Activated T-cell treated with anti-CD3 and anti-CD28 coated beads, Interleukin-2, amount 50 U/mL, for 24 hours (primary cell): ENCODE data around the gene TOR4A.
"Not testable (repeated sequence)": the region's sequence is repeated elsewhere in the genome, so short reads cannot be mapped to it uniquely, and the experiment has no call there.

ENCODE experiments used
- DNase-seq: peaks from one replicate; pipeline ENCODE4 v3.0.0-alpha.2; 2020
- H3K27ac Mint-ChIP-seq: 2 replicates; pipeline ENCODE4 v1.8.0; 2020; ENCODE audit warnings: mild to moderate bottlenecking, mixed read lengths
- H3K27me3 Mint-ChIP-seq: 2 replicates; pipeline ENCODE4 v1.8.0; 2020; ENCODE audit warnings: mixed read lengths
- H3K36me3 Mint-ChIP-seq: 2 replicates; pipeline ENCODE4 v1.8.0; 2020; ENCODE audit warnings: low read depth, mixed read lengths
- H3K4me1 Mint-ChIP-seq: 2 replicates; pipeline ENCODE4 v1.8.0; 2020; ENCODE audit warnings: low read depth, mixed read lengths
- H3K4me3 Mint-ChIP-seq: 2 replicates; pipeline ENCODE4 v1.8.0; 2020; ENCODE audit warnings: mild to moderate bottlenecking, moderate library complexity, mixed read lengths
- H3K9me3 Mint-ChIP-seq: 2 replicates; pipeline ENCODE4 v1.8.0; 2020; ENCODE audit warnings: mixed read lengths

The TOR4A gene

GRCh38 chr9:137255448-137256114 lies 21.9 kb upstream of the TOR4A start:
- Mint-ChIP-seq H3K27ac (peak overlapping the region; percentile 89), H3K36me3 (peaks cover 32% of the 10 kb centered on the region), H3K4me3 (peak overlapping the region; percentile 91), H3K27me3 (no peaks in the 10 kb centered on the region), H3K9me3 (no peaks in the 10 kb centered on the region), H3K4me1 (peaks cover 23% of the 10 kb centered on the region)
- DNase-seq, result no peak

GRCh38 chr9:137256362-137256761 lies 21.2 kb upstream of the TOR4A start:
- DNase-seq, result no peak
- Mint-ChIP-seq H3K9me3 (no peaks in the 10 kb centered on the region), H3K36me3 (peaks cover 35% of the 10 kb centered on the region), H3K4me1 (peaks cover 23% of the 10 kb centered on the region), H3K27me3 (no peaks in the 10 kb centered on the region), H3K4me3 (peak overlapping the region; percentile 91), H3K27ac (peak overlapping the region; percentile 89)

- H3K36me3 Mint-ChIP-seq, result peaks cover 40% of the 10 kb centered on the region
- H3K4me1 Mint-ChIP-seq, result peaks cover 23% of the 10 kb centered on the region
- peak overlapping the region; percentile 89 for H3K27ac Mint-ChIP-seq
- no peaks in the 10 kb centered on the region for H3K27me3 Mint-ChIP-seq
- no peaks in the 10 kb centered on the region for H3K9me3 Mint-ChIP-seq
- H3K4me3 Mint-ChIP-seq, result peak overlapping the region; percentile 91
- no peak for DNase-seq
Observed at GRCh38 chr9:137256856-137257255, 20.7 kb upstream of the TOR4A start.

GRCh38 chr9:137262173-137262908 lies 15.2 kb upstream of the TOR4A start:
- peaks cover 70% of the 10 kb centered on the region for H3K36me3 Mint-ChIP-seq
- H3K27me3 Mint-ChIP-seq, H3K4me1 Mint-ChIP-seq, H3K27ac Mint-ChIP-seq, H3K4me3 Mint-ChIP-seq, H3K9me3 Mint-ChIP-seq, DNase-seq: not testable (repeated sequence)

- DNase-seq, result no peak
- no peak overlapping the region for H3K27ac Mint-ChIP-seq
- no peak overlapping the region for H3K4me3 Mint-ChIP-seq
- H3K27me3 Mint-ChIP-seq, result no peaks in the 10 kb centered on the region
- no peaks in the 10 kb centered on the region for H3K9me3 Mint-ChIP-seq
- H3K36me3 Mint-ChIP-seq, result peaks cover 75% of the 10 kb centered on the region
- no peaks in the 10 kb centered on the region for H3K4me1 Mint-ChIP-seq
Observed at GRCh38 chr9:137262909-137263285, 14.6 kb upstream of the TOR4A start.

- H3K4me3 Mint-ChIP-seq, result no peak overlapping the region
- H3K36me3 Mint-ChIP-seq, result peaks cover 75% of the 10 kb centered on the region
- H3K27ac Mint-ChIP-seq, result no peak overlapping the region
- no peaks in the 10 kb centered on the region for H3K4me1 Mint-ChIP-seq
- no peak for DNase-seq
- H3K9me3 Mint-ChIP-seq, result no peaks in the 10 kb centered on the region
- H3K27me3 Mint-ChIP-seq, result no peaks in the 10 kb centered on the region
Observed at GRCh38 chr9:137263506-137263905, 14.0 kb upstream of the TOR4A start.

GRCh38 chr9:137264067-137264466 lies 13.5 kb upstream of the TOR4A start:
- H3K36me3 Mint-ChIP-seq, result peaks cover 75% of the 10 kb centered on the region
- DNase-seq, result no peak
- H3K4me3 Mint-ChIP-seq, result no peak overlapping the region
- no peaks in the 10 kb centered on the region for H3K9me3 Mint-ChIP-seq
- no peaks in the 10 kb centered on the region for H3K4me1 Mint-ChIP-seq
- H3K27me3 Mint-ChIP-seq, result no peaks in the 10 kb centered on the region
- no peak overlapping the region for H3K27ac Mint-ChIP-seq

GRCh38 chr9:137265496-137266161 lies 11.9 kb upstream of the TOR4A start:
- no peak for DNase-seq
- no peak overlapping the region for H3K27ac Mint-ChIP-seq
- H3K4me1 Mint-ChIP-seq, result peaks cover 2% of the 10 kb centered on the region
- no peaks in the 10 kb centered on the region for H3K9me3 Mint-ChIP-seq
- peaks cover 85% of the 10 kb centered on the region for H3K36me3 Mint-ChIP-seq
- H3K27me3 Mint-ChIP-seq, result no peaks in the 10 kb centered on the region
- H3K4me3 Mint-ChIP-seq, result no peak overlapping the region

GRCh38 chr9:137266162-137266527 lies 11.4 kb upstream of the TOR4A start:
- H3K36me3 Mint-ChIP-seq, result peaks cover 86% of the 10 kb centered on the region
- H3K4me1 Mint-ChIP-seq, result peaks cover 6% of the 10 kb centered on the region
- H3K9me3 Mint-ChIP-seq, result no peaks in the 10 kb centered on the region
- no peak overlapping the region for H3K4me3 Mint-ChIP-seq
- H3K27ac Mint-ChIP-seq, result no peak overlapping the region
- H3K27me3 Mint-ChIP-seq, result no peaks in the 10 kb centered on the region
- DNase-seq, result no peak

GRCh38 chr9:137266585-137267453 lies 10.7 kb upstream of the TOR4A start:
- Mint-ChIP-seq H3K4me3 (no peak overlapping the region), H3K4me1 (peaks cover 10% of the 10 kb centered on the region), H3K9me3 (no peaks in the 10 kb centered on the region), H3K27ac (no peak overlapping the region), H3K36me3 (peaks cover 86% of the 10 kb centered on the region), H3K27me3 (no peaks in the 10 kb centered on the region)
- DNase-seq, result no peak

GRCh38 chr9:137267933-137268355 lies 9.6 kb upstream of the TOR4A start:
- no peak for DNase-seq
- Mint-ChIP-seq H3K27me3 (no peaks in the 10 kb centered on the region), H3K4me1 (peaks cover 10% of the 10 kb centered on the region), H3K9me3 (no peaks in the 10 kb centered on the region), H3K36me3 (peaks cover 80% of the 10 kb centered on the region), H3K27ac (no peak overlapping the region), H3K4me3 (no peak overlapping the region)

- no peak overlapping the region for H3K4me3 Mint-ChIP-seq
- H3K36me3 Mint-ChIP-seq, result peaks cover 82% of the 10 kb centered on the region
- H3K9me3 Mint-ChIP-seq, result no peaks in the 10 kb centered on the region
- peaks cover 10% of the 10 kb centered on the region for H3K4me1 Mint-ChIP-seq
- H3K27me3 Mint-ChIP-seq, result no peaks in the 10 kb centered on the region
- peak overlapping the region; percentile 26 for H3K27ac Mint-ChIP-seq
- DNase-seq, result no peak
Observed at GRCh38 chr9:137268538-137269201, 8.9 kb upstream of the TOR4A start.

GRCh38 chr9:137269231-137269772 lies 8.2 kb upstream of the TOR4A start:
- H3K27me3 Mint-ChIP-seq, result no peaks in the 10 kb centered on the region
- no peaks in the 10 kb centered on the region for H3K9me3 Mint-ChIP-seq
- H3K4me3 Mint-ChIP-seq, result no peak overlapping the region
- peaks cover 10% of the 10 kb centered on the region for H3K4me1 Mint-ChIP-seq
- peaks cover 78% of the 10 kb centered on the region for H3K36me3 Mint-ChIP-seq
- no peak overlapping the region for H3K27ac Mint-ChIP-seq
- DNase-seq, result no peak
